GM18909 (cell line): ENCODE measurements around the gene NSUN2.
A peak's percentile ranks its signal among the peaks of the same experiment; 100 is the strongest.
"Not testable (repeated sequence)": the region's sequence is repeated elsewhere in the genome, so short reads cannot be mapped to it uniquely, and the experiment has no call there.

Source experiments
- ATAC-seq: cut with Tn5 transposase; IDR thresholded peaks from one replicate; pipeline ENCODE4 v1.9.1; 2021; ENCODE audit warnings: mild to moderate bottlenecking; ENCODE audit not compliant: unreplicated experiment, poor library complexity

Gene NSUN2

DNA sequence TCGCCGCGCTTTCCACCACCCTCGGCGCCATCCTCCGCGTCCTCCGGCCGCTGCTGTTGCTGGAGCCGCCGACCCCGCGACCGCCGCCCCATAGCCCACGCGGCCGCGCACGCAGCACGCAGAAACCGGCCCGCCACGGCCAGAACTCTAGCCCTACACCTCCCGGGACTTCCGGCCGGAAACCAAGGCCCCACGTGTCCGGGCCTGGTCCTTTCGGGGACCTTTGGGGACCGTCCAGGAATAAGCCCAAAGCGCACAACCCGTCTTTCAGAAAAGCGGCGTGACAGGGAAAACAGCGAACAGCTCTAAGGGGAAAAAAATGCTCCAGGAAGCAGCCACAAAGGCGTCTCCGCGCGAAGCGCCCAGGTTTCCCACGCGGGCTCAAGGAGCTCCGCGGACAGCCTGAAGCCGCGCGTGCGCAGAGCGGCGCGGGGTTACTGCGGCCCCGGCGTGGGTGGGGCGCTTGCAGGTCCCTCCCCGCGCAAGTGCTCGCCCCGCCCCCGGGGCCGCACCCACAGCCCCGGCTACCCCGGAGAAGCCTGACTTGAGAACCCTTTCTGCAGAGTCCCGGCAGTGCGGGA lies at the start of gene NSUN2, which contains the start of gene SRD5A1:
TSS of gene NSUN2 (minus strand) at position 157 of the 581 bp plus-strand sequence. CDS start at position 92, 65 bp downstream.
TSS of gene SRD5A1 (plus strand) at position 553 of the 581 bp plus-strand sequence. CDS start 137 bp downstream, outside the sequence.
- peak; percentile 92 for ATAC-seq

DNA sequence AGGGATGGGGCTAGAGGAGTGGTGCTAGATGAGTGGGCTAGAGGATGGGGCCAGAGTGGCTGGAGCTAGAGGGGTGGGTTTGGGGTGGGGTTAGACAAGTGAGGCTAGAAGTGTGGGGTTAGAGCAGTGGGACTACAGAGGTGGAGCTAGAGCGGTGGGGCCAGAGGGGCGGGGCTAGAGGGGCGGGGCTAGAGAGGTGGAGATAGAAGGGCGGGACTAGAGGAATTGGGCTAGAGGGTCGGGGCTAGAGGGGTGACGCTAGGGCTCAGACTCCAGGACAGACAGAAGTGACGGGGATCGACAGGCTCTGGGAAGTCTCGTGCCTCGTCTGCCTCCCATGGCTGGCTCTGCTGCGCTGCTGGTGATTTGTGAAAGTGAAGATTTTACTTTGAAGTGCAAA lies 49.4 kb upstream of the NSUN2 start:
- ATAC-seq = no peak

DNA sequence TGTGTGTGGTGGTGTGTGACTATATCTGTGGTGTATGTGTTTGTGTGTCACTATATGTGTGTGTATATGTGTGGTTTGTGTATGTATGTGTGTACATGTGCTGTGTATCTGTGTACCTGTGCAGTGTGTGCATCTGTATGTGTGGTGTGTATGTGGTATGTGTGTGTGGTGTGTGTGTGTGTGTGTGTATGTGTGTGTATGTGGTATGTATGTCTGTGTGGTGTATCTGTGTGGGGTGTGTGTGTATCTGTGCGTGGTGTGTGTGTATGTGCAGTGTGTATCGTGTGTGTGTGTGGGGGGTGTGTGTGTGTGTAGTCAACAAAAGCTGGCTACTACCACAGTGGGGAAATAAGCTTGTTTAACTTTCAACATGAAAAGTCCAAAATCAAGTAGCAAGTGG lies 48.8 kb upstream of the NSUN2 start:
- ATAC-seq = no peak

DNA sequence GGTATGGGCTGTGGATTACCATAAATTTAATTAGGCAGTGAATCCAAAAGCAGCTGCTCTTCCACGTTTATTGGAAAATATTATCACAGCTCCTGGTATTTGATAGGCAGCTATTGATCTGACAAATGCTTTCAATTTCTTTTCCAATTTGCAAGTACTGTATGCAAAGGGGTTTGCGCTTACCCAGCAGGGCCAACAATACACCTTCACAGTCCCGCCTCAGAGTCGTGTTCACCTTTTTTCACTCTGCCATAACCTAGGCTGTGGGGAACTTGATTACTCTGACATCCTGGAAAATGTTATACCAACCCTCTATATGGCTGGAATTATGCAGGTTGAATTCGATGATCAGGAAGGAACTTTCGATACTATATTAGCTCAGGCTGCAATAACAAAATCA lies 48.1 kb upstream of the NSUN2 start:
- ATAC-seq = no peak

DNA sequence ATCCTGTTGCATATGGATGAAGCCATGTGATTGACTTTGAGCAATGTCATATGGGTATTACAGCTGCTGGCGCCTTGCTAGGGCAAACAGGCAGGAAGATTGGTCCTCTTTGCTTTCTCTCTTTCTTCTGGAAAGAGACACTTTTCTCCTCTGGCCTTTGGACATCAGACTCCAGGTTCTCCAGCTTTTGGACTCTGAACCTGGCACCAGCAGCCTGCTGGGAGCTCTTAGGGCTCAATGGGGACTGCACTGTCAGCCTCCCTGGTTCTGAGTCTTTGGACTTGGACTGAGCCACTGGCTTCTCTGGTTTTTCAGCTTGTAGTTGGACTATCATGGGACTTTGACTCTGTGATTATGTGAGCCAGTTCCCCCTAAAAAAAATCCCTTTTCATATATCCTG lies 45.5 kb upstream of the NSUN2 start:
- ATAC-seq = no peak

DNA sequence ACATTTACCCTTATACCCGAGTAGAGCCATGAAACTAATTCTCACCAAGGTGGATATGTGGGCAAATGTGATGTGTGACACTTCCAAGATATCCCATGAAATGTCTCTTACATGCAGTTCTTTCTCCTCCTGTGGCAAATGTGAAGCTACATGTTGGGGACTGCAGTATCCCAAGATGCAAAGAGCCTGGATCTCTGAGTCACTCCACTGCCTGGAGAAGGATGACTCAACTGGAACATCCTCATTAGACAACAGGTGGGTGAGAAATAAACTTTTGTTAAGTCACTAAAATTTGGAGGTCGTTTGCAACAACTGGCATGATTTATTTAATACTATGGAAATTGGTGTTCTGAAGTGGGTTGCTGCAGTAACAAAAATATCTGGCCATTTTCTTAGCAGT lies 43.9 kb upstream of the NSUN2 start:
- ATAC-seq = no peak

DNA sequence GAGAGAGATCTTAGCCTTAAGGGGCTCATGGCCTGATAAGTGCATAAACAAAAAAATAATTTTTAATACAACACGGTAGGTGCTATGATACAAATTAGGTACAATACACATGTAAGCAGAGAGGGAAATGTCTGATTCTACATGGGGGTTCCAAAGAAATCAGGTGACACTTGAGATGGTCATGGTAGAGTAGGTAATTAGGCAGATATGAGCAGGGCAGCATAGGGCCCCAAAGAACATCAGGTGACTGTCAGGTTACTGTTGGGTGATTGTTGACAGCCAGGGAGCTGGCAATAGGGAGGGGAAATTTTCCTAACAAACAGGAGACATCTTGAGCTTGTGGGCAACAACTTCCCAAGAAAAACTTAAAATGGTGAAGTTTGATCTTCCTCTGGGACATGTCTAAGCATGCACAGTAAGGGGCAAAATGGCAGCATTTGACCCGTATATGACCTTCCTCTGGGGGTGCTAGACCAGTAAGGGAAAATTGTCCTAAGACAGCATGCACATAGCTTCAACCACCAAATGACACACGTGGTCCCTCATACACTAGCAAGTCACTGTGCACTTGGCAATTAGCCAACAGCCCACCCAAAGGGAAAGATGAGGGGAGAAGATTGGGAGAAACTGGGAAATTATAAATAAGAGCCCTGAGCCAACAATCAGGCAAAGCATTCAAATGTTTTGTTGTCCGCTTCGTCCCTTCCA lies 43.1 kb upstream of the NSUN2 start:
- ATAC-seq = no peak

DNA sequence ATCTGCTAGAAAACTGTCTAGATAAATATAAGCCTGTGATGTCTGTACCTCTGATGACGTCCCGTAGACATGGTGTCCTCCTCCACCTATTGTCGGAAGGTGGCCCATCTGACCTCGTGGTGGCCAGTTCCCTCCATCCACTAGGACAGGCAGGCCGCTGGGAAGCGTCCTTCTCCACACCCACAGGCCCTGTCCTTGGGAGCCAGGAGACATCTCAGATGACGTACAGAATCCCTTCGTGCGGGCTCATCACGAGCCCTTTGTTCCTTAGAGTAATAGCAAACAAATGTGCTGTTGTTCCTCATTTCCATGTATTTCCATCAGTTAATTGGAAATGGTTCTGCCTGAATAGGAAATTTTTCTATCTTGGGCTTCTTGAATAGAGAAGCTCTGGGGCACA lies 42.0 kb upstream of the NSUN2 start:
- ATAC-seq = no peak

DNA sequence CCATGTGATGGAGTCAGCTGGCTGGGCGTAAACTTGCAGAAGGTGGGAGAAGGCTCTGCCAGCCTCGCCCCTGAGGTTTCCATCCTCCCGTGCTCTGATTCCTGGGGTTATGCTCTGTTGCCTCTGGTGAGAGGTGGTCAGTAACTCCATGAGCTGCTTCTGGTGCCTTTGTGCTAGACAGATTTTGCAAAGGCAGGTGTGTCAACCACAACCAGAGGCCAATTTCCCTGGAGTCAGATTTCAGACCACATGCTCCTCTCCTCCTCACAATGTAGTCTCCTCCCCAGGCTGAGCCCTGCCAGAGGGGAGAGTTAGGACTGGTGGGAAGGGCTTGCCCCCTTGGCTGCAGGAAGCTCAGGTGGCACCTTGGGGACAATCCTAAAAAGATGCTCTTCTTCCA lies 41.6 kb upstream of the NSUN2 start:
- ATAC-seq = no peak

DNA sequence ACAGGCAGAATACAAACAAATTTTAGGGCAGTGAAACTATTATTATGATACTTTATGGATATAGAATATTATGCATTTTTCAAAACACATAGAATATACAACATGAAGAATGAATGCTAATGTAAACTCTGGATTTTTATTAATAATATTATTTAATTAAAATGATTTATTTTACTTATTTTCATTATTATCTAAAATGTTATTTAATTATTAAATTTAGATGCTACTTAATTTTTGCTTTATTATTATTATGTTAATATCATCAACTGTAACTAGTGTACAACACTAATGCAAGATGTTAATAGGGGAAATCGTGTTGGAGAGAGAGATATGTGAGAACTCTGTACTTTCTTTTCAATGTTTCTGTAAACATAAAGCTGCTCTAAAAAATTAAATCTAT lies 41.1 kb upstream of the NSUN2 start:
- no peak for ATAC-seq

DNA sequence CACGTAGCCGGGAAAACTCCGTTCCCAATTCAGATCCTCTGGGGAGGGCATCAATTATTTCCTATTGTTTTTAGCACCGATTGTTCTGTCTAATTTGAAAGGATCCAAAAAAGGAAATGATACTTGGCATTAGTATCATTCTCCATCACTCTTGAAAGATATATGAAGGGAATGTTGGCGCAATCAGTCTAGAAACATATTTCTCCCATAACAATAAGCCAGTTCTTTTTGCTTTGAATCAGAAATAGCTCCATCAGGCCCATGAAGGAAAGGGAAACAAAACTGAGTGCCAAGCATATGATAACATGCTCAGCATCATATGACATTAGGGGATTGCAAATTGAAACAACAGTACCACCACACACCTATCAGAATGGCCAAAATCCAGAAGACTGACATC lies 40.2 kb upstream of the NSUN2 start:
- no peak for ATAC-seq

DNA sequence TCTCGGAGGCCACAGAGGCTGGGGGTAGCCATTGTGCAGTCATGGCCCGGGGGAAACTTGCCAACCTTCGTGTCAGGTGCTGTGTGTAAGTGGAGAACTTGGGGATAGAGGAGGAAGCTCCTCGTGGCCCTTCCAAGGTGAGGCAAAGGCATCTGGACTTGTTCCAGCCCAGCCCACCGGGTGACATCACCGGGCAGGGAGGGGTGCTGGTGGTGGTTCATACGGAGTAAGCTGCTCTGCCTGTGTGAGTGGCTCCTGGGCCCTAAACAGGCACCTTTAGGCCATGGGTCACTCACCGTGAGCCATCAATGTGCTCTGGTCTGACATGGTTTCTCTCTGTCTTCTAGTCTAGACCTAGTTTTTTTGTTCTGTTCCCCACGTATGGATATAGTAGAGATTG lies 35.9 kb upstream of the NSUN2 start:
- not testable (repeated sequence) for ATAC-seq

DNA sequence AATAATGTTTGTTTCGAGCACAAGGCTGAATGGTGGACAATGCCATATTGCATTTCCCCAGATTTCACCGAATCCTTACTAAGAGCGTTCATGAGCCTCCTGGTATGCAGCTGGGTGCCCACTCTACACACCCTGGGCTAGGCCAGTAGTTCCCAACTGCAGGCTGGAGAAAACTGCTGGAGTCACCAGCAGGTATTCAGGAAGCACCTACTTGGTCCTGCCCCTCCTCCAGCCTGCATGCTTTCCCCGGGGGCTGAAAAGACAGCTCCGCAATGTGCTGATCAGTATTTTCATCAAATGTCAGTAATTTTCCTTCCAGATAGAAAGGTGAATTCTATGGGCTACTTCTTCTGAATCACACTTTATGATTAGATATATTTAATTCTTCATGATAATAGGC lies 34.8 kb upstream of the NSUN2 start:
- no peak for ATAC-seq

DNA sequence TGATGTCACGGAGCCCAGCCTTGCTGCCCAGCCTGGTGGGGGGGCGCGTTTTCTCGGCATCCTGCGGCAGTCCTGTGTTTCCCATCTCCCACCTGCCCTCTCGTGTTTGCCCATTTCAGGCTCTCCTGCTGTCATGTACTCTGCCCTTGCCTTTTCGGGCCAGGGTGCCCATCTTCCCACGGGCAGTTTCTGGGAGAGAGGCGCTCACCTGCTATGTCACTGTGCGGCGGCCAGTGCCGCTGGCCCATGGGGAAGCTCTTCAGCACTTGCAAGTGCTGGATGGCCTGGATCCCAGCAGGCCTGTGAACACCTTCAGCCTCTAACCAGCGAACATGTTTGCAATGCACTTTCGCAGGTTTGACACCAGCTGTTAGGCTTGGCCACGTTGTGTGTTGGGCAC lies 33.9 kb upstream of the NSUN2 start:
- no peak for ATAC-seq

DNA sequence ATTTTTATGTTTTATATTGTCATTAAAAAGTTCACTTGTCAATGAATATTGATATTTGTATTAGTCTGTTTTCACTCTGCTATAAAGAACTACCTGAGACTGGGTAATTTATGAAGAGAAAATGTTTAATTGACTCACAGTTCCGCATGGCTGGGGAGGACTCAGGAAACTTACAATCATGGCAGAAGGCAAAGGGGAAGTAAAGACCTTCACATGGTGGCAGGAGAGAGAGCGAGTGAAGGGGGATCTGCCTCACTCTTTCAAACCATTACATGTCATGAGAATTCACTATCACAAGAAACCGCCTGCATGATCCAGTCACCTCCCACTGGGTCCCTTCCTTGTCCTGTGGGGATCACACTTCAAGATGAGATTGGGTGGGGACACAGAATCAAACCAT lies 27.8 kb upstream of the NSUN2 start:
- peak; percentile 47 for ATAC-seq

DNA sequence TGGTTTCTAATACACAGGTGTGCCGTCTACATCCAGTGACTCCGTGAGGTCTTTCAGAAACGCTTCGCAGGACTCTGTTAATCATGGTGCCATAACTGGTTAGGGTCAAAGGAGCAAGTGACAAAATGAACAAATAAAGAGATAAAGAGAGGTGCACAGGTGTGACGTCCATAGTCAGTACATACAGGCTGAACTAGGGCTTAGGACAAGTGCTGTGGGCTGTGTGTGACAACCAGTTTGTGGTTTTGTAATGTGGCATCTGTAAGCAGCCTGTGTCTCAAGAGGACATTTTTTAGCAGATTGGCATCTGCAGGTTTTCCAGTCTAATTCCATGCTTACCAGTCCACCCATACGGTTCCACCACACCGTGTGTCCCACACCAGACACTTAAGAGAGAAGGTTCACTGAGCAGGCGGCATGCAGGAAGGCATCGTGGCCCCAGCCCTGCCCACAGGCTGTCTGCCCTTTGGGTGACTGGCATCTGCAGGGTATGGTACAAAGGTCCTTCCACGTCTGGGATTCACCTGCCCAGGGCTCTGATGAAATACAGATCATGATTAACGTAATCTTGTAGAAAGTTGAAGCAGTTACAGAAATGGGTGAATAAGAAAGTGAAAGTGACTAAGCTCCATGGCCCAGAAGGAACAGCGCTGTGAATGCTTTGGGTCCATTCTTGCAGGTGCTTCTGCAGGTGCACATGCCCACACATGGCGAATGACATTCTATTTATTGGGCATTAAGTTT lies 27.3 kb upstream of the NSUN2 start:
- peak; percentile 87 for ATAC-seq

DNA sequence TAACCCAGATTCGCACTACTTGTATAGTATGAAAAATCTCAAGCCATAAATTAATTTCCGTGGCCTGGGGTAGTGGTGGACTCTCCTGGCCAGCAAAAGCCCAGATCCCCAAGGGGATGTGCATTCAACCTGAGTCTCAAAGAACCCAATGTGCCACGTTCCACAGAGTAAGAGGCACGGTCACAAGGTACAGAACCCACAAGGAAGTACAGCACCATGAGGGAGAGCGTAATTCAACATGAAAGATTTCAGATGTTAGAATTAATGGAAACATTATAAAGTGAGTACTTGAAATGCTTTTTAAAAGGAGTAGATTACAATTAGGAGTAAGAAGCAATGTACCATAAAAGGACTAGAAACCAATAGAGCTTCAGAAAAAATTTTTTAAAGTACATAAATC lies 23.8 kb upstream of the NSUN2 start:
- ATAC-seq = no peak

DNA sequence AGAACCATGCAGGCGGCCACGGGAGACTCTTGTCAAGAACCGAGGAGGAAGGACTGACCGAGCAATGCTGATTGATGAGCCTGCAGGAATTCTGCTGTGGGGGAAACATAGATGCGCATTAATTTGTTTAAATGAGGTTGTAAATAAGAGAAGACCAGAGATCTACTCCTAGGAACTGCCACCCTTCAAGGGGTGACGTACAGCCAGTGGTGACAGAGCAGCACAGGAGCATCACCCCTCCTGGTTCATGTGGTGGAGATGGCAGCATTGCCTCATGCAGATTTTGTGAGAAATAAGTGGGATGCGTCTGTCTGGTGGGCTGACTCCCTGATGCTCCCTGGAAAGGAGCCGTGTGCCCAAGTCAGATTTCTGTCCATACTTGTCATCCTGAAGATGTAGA lies 22.6 kb upstream of the NSUN2 start:
- no peak for ATAC-seq

DNA sequence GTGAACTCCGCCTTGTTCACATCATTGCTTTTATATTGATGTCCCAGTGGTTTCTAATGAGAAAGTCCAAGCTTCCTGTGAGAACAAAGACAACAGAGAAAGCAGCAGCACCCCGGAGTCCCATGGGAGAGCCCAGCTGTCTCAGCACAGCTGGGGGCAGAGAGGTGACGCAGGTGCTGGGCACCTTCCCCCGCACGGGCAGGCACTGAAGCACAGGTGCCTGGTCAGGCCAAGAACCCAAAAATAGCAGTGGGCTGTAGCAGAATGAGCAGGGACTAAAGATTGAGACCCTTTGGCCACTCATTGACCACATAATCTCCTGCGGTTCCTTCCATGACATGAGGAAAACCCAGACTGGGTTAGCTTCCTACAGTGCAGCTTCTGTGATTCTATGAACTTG lies 19.2 kb upstream of the NSUN2 start:
- ATAC-seq = peak; percentile 99

DNA sequence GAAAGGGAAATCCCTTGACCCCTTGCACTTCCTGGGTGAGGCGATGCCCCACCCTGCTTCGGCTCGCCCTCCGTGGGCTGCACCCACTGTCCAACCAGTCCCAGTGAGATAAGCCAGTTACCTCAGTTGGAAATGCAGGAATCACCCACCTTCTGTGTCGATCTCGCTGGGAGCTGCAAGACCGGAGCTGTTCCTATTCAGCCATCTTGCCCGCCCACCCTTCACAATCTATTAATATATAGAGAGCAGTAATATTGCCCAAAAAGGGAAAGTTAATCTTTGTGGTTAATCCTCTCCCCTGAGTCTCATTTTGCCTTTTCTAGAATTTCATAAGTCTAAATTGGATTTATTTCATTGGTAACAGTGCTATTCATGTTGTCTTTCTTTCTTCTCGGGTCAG lies 16.8 kb upstream of the NSUN2 start:
- no peak for ATAC-seq

DNA sequence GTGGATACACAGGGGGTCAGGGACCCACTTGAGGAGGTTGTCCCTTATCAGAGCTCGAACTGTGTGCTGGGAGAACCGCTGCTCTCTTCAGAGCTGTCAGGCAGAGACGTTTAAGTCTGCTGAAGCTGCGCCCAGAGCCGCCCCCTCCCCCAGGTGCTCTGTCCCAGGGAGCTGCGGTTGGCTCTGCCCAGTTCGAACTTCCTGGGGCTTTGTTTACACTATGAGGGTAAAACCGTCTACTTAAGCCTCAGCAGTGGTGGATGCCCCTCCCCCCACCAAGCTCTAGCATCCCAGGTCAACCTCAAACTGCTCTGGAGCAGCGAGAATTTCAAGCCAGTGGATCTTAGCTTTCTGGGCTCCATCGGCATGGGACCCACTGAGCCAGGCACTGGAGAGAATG lies 16.3 kb upstream of the NSUN2 start:
- ATAC-seq = no peak
